PFSK-1 (cell line): ENCODE results near the gene GUCA2A.

ENCODE experiments used
- FOXP2 ChIP-seq: optimal IDR thresholded peaks from 2 replicates; pipeline ENCODE3; 2011; ENCODE audit warnings: borderline replicate concordance, control low read depth, inconsistent platforms; ENCODE audit not compliant: insufficient read depth; ENCODE audit errors: extremely low read length, extremely low read depth
- POLR2AphosphoS5 ChIP-seq: IDR thresholded peaks from 2 replicates; pipeline ENCODE4 v1.6.1; 2012; ENCODE audit warnings: low read depth, mild to moderate bottlenecking, control low read depth, low read length, moderate library complexity
- SIN3A ChIP-seq: IDR thresholded peaks from 2 replicates; pipeline ENCODE4 v1.6.1; 2012; ENCODE audit warnings: mild to moderate bottlenecking, low read length, moderate library complexity, borderline replicate concordance; ENCODE audit not compliant: insufficient read depth
- TAF1 ChIP-seq: IDR thresholded peaks from 2 replicates; pipeline ENCODE4 v1.6.1; 2012; ENCODE audit warnings: low read length, control low read depth, borderline replicate concordance; ENCODE audit not compliant: insufficient read depth
- TF ChIP-seq, protein P1 (sequence below), 2 experiments: IDR thresholded peaks; 2 replicates each; pipeline versions ENCODE4 v1.6.1 to v1.8.0; 2011 to 2012; ENCODE audit warnings: low read depth in 2 of 2, low read length in 2 of 2, control low read depth in 1 of 2, inconsistent platforms in 1 of 2, mild to moderate bottlenecking in 1 of 2, moderate library complexity in 1 of 2; ENCODE audit not compliant: insufficient read depth in 1 of 2

The GUCA2A gene

DNA sequence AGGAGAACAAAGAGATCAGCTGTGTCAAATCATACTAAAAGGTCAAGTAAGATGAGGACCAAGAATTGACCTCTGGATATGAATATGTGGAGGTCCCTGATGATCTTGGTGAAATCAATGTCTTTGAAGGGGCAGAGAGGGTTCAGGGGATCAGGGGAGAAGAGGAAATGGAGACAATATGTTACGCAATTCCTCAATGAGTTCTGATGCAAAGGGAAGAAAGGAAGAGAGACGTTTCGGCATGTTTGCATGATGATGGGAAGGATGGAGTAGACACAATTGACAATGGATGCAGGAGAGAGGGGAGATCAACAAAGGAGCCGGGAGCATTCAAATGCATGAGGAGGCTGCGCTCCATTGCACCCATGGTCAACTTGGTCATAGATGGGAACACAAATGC, 47.3 kb downstream of the GUCA2A start:
- TF ChIP-seq POLR2AphosphoS5 (no peak), FOXP2 (no peak), TAF1 (no peak), SIN3A (no peak)
- TF ChIP-seq, protein P1, sequence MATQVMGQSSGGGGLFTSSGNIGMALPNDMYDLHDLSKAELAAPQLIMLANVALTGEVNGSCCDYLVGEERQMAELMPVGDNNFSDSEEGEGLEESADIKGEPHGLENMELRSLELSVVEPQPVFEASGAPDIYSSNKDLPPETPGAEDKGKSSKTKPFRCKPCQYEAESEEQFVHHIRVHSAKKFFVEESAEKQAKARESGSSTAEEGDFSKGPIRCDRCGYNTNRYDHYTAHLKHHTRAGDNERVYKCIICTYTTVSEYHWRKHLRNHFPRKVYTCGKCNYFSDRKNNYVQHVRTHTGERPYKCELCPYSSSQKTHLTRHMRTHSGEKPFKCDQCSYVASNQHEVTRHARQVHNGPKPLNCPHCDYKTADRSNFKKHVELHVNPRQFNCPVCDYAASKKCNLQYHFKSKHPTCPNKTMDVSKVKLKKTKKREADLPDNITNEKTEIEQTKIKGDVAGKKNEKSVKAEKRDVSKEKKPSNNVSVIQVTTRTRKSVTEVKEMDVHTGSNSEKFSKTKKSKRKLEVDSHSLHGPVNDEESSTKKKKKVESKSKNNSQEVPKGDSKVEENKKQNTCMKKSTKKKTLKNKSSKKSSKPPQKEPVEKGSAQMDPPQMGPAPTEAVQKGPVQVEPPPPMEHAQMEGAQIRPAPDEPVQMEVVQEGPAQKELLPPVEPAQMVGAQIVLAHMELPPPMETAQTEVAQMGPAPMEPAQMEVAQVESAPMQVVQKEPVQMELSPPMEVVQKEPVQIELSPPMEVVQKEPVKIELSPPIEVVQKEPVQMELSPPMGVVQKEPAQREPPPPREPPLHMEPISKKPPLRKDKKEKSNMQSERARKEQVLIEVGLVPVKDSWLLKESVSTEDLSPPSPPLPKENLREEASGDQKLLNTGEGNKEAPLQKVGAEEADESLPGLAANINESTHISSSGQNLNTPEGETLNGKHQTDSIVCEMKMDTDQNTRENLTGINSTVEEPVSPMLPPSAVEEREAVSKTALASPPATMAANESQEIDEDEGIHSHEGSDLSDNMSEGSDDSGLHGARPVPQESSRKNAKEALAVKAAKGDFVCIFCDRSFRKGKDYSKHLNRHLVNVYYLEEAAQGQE (IDR thresholded peaks at IDR 0.05; ENCODE audit: insufficient read depth in 1 of 2, low read depth in 2 of 2, low read length in 2 of 2): no peak

DNA sequence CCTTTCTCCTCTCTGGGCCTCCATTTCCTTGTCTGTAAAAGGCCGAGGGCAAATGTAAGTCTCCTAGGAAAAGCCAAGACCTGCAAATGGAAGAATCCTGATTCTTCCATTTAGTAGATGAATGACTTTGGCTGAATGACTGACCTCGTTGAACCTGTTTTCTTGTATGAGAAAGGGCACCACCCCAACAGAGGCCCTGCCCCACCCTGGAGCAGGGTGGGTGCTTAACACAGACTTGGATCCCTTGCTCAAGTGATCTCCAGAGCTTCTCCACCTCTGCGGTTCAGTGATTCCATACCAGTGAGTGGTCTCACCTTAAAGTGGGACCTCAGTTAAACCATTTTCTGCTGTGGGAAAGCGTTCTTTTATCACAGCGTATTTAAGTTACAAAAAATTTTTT, 50.3 kb downstream of the GUCA2A start:
- TF ChIP-seq POLR2AphosphoS5: no peak
- TF ChIP-seq TAF1: no peak
- TF ChIP-seq, protein P1 (IDR thresholded peaks at IDR 0.05; ENCODE audit: insufficient read depth in 1 of 2, low read depth in 2 of 2, low read length in 2 of 2): no peak
- TF ChIP-seq FOXP2: no peak
- no peak for TF ChIP-seq SIN3A
